Heart left ventricle (tissue), 13 donors: ENCODE data around the gene MYL3.

ENCODE experiments used
- CTCF ChIP-seq, 12 donors: fragments of 200-600 bp; sonication (generic) in 4 of 12; IDR thresholded peaks; one replicate each; pipeline versions ENCODE4 v1.5.0 to v1.8.0; 2018 to 2022; ENCODE audit warnings: antibody characterized with exemption in 12 of 12, mild to moderate bottlenecking in 5 of 12
- POLR2A ChIP-seq, 2 donors: fragments of 450-650 bp; IDR thresholded peaks; one replicate each; pipeline ENCODE4 v1.6.1; 2017; ENCODE audit warnings: antibody characterized with exemption in 2 of 2, mild to moderate bottlenecking in 2 of 2, moderate library complexity in 2 of 2
- donor health status: ischemic (EF 13 %, LVEDD 7.1; RV severe dilation, severe dysfunction).
- donor health status: DM: no; HTN: yes; CAD: no.
- donor health status: DM: no; HTN: no; CAD: no.
- donor health status: ischemic (EF 25% LVEDD 6.9; RV normal size, moderate dysfunction).
- donor health status: ischemic (EF 25% LVEDD 5.7; RV mildly dilated, moderate dysfunction).
- donor health status: ischemic (EF 35%, LVEDD 5.7; RV mildly dilated, moderate dysfunction).
- donor health status: nonischemic (EF 11% LVEDD 7.7; RV severe dilation, severe dysfunction).
- donor health status: DM: yes; HTN: yes; CAD: no.
- donor health status: PGD.
- donor health status: ischemic (EF 29% LVEDD 5.4; RV normal size, mild dysfunction).
- donor health status: nonischemic (EF 23%, LVEDD 6.1; RV moderate dilation, normal function).

GRCh38 chr3:46884427-46884826 is 21.2 kb upstream of the MYL3 start:
- no peak for TF ChIP-seq CTCF (IDR thresholded peaks at IDR 0.05)
- no peak for TF ChIP-seq POLR2A (IDR thresholded peaks at IDR 0.05)
